HG03045 (cell line): ENCODE data around the gene MAD1L1.

Experiments
- ATAC-seq: cut with Tn5 transposase; IDR thresholded peaks from one replicate; pipeline ENCODE4 v1.9.1; 2021; ENCODE audit warnings: mild to moderate bottlenecking, moderate library complexity; ENCODE audit not compliant: unreplicated experiment

MAD1L1 gene

GRCh38 chr7:2258661-2259365 is 26.1 kb upstream of the MAD1L1 start:
- ATAC-seq: peak; percentile 58

- no peak for ATAC-seq
These were observed 24.9 kb upstream of the MAD1L1 start for GRCh38 chr7:2257651-2258050.

GRCh38 chr7:2257046-2257551 is 24.4 kb upstream of the MAD1L1 start:
- ATAC-seq: no peak

- ATAC-seq: no peak
These were observed 23.7 kb upstream of the MAD1L1 start for GRCh38 chr7:2256306-2257045.

GRCh38 chr7:2255145-2256139 is 22.7 kb upstream of the MAD1L1 start:
- ATAC-seq: no peak

- no peak for ATAC-seq
These were observed 21.8 kb upstream of the MAD1L1 start for GRCh38 chr7:2254429-2255144.

- ATAC-seq: no peak
These were observed 20.9 kb upstream of the MAD1L1 start for GRCh38 chr7:2253525-2254244.

GRCh38 chr7:2253021-2253420 is 20.3 kb upstream of the MAD1L1 start:
- no peak for ATAC-seq

- no peak for ATAC-seq
These were observed 19.4 kb upstream of the MAD1L1 start for GRCh38 chr7:2251841-2252771.

GRCh38 chr7:2251381-2251780 is 18.6 kb upstream of the MAD1L1 start:
- no peak for ATAC-seq

- ATAC-seq: no peak
These were observed 17.1 kb upstream of the MAD1L1 start for GRCh38 chr7:2249744-2250323.

- no peak for ATAC-seq
These were observed 16.4 kb upstream of the MAD1L1 start for GRCh38 chr7:2248984-2249694.

- no peak for ATAC-seq
These were observed 14.6 kb upstream of the MAD1L1 start for GRCh38 chr7:2247141-2247995.

GRCh38 chr7:2245883-2246675 is 13.3 kb upstream of the MAD1L1 start:
- no peak for ATAC-seq

GRCh38 chr7:2244404-2244995 is 11.8 kb upstream of the MAD1L1 start:
- ATAC-seq: no peak

- ATAC-seq: no peak
These were observed 10.7 kb upstream of the MAD1L1 start for GRCh38 chr7:2243458-2243857.
